Stimulated activated CD4-positive, alpha-beta T cell treated with anti-CD3 and anti-CD28 coated beads, Interleukin-1b, Interleukin-23, amount 100 ng/mL, for 4 hours (primary cell): ENCODE measurements around the gene AZU1.
A peak's percentile ranks its signal among the peaks of the same experiment; 100 is the strongest.

Source experiments
- DNase-seq, 2 donors: peaks; one replicate each; pipeline ENCODE4 v3.0.0-alpha.2; 2020; ENCODE audit warnings: low read depth in 2 of 2

AZU1 gene, protein sequence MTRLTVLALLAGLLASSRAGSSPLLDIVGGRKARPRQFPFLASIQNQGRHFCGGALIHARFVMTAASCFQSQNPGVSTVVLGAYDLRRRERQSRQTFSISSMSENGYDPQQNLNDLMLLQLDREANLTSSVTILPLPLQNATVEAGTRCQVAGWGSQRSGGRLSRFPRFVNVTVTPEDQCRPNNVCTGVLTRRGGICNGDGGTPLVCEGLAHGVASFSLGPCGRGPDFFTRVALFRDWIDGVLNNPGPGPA

DNA sequence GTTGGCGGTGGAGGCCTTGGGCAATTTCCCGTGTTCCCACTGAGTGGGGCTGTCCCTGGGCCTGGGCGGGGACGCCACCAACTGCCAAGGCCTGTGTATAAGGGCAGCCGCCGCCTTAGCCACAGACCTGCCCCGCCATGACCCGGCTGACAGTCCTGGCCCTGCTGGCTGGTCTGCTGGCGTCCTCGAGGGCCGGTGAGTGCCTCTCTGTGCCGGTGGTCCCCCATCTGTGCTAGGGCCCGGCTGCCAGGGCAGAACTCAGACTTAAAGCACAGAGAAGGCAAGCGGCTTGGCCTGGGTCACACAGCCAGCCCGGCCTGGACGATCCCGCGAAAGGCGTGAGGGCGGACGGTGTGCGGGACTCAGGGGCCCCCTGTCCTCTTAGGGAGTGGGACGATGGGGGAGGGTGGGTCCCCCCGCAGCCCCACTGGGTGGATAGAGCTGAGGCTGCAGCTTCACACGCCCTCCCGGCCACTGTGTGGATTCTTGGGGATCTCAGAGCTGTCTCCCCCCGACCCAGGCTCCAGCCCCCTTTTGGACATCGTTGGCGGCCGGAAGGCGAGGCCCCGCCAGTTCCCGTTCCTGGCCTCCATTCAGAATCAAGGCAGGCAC lies at the start of gene AZU1:
Gene AZU1, plus strand, starts transcription at position 128 of the 612 bp plus-strand sequence. Its CDS starts 10 bp downstream, at position 138.
- DNase-seq, result no peak

DNA sequence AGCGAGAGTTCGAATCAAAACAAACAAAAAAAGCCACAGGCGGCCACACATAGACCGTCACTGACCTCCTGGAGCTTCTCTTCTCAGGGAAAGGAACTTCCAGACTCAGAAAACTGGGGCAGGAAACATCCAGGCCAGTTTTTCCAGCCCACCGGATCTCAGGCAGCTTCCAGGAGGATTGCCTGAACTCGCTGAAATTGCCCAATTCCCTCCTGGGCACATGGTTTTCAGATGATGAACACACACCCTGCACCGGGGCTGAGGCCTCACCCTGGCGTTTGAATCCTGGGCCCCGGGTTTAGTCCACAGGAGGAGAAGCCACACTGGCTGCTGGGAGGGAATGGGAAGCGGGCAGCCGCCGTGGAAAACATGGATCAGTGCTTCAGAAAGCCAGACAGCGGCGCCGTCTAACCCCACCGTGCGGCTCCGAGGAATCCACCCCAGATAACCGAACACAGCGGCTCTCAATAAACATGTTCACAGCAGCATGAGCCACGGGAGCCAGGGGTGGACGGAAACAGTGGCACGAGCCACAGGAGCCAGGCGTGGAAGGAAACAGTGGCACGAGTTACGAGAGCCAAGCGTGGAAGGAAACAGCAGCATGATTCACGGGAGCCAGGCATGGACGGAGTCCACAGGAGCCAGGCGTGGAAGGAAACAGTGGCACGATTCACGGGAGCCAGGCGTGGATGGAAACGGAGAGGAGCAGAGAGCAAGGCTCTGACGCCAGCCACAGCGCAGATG lies 48.6 kb upstream of the AZU1 start:
- DNase-seq, result no peak

DNA sequence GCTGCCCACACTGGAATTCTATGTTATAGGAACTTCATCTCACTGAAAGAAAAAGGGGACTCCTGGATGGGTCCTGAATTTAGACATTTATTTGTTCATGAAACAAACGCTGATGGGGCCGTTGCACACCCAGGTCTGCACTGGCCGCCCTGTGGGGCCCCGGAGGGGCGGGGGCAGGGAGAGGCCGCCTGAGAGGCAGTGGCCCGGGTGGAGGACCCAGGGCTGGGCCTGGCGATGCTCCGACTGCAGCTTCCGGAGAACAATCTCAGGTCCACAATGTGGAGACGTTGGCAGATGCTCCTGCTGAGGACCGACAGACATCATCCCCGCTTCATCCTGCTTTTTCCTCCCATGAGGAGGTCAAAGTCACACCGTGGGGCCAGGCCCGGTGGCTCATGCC lies 46.7 kb upstream of the AZU1 start:
- no peak for DNase-seq

DNA sequence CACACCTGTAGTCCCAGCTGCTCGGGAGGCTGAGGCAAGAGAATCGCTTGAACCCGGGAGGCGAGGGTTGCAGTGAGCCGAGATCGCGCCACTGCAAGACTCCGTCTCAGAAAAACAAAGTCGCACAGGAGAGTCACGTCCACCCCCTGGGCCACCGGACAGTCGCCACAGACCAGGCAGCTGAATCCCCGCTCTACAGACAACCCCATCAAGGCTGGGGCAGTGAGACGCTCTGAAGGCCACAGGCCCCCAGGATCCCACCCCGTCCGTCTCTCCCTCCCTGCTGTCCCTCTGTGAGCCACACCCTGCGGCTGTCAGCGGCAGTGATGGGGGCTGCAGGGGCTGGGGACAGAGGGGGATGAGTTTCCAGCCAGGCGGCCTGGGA lies 45.8 kb upstream of the AZU1 start:
- no peak for DNase-seq

DNA sequence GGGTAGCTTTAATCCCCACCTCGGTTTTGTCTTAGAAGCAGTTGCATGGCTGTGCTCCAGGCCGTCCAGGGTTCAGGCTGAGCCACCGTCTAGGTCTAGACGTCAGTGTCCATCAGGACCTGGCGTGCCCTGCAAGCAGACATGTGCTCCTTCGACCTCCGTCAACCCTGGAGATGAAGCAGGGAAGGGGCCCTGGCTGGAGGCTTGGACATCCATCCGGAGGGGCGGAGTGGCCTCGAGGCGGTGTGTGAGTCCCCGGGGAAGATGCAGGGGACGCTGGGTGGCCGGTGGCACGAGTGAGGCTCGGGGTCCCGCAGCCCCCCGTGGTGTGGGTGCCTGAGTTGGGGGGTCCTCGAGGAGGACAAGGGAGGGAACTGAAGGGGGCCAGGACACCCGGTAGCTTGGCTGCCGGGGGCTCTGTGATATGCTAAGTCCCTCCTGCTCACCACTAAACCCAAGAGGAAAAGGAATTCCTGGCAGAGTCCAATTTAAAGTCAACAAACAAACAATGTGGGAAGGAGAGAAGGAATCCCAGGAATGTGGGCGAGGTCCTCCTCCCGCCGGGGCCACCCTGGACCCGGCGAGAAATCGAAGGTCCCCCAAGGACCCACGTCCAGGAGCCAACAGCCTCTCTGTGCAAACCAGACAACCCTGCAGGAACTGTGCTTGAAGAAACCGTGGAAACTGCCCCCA lies 45.3 kb upstream of the AZU1 start:
- DNase-seq, result no peak

DNA sequence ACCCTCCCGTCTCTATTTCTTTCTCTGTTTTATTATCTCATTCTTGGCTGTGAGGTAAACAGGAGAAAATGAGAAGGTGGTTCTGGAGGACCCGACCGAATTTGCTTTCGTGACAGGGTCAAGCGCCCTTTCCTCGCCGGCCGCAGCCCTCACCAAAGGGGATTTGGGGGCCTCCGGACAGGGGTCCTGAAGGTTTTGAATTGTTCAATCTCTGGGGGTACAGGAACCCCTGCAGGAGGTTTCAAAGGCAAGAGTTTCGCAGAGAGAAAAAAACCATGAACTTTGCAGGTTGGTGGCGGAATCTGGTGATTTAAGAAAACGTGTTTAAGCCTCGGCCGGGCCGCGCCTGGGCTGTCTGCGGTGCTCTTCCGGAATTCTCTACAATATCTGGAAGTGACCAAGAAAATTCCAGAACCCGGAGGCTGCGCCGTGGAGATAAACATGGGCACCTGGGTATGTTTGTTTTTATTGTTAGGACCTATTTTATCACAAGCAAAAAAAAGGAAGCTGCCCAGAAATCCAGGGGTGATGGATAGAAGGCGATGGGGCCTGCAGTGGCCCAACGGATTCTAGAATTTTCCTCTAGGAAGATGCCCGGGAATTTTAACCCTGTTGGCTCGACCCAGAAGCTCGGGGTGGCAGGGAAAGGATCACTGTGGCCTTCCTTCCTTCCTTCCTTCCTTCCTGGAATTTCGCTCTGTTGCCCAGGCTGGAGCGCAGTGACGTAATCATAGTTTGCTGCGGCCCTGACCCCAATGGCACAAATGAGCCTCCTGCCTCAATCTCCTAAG lies 44.6 kb upstream of the AZU1 start:
- DNase-seq, result no peak

DNA sequence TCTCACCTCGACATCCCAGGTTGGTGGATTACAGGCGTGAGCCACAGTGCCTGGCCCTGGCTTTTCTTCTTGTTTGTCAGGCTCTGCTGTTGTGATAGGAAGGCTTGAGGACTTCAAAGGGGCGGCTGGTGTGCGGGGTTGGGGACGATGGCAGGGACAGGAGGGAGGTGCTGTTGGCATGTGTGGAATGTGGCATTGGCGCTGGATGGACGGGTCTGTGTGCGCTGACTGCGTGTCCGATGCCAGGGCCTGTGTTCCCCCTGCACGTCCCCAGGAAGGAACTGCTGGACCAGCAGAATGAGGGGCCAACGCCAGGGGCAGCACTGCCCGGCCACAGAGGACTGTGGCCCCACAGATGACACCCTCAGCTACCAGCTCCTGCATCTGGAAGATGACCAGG lies 43.1 kb upstream of the AZU1 start:
- no peak for DNase-seq

DNA sequence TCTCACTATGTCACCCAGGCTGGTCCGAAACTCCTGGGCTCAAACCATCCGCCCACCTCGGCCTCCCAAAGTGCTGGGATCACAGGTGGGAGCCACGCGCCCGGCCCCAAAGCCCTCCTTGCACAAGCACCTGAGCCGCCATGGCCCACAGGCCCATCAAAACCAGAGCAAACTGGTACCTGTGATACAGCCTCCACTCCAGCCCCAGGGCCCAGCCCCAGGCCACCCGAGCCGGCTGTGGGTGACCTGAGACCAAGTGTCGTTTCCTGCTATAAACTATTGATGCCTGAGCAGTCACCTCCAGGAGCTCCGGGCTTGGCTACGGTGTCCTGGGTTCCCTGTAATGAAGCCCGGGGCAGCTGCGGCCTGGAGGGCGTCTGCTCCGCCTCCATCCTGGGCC lies 40.1 kb upstream of the AZU1 start:
- no peak for DNase-seq

DNA sequence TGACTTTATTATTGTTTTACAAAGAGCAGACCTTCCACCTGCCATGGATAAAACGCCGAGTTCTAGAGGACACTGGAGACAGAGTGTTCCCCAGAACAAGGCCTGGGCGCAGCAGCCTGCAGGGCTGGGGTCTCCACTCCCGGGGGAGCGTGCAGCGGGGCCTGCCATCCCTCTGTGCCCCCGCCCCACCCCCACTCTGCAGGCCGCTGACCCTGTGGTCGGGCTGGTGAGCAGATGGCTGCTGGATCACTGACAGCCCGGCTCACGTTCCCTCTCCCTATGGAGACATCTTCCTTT lies 39.0 kb upstream of the AZU1 start:
- no peak for DNase-seq

DNA sequence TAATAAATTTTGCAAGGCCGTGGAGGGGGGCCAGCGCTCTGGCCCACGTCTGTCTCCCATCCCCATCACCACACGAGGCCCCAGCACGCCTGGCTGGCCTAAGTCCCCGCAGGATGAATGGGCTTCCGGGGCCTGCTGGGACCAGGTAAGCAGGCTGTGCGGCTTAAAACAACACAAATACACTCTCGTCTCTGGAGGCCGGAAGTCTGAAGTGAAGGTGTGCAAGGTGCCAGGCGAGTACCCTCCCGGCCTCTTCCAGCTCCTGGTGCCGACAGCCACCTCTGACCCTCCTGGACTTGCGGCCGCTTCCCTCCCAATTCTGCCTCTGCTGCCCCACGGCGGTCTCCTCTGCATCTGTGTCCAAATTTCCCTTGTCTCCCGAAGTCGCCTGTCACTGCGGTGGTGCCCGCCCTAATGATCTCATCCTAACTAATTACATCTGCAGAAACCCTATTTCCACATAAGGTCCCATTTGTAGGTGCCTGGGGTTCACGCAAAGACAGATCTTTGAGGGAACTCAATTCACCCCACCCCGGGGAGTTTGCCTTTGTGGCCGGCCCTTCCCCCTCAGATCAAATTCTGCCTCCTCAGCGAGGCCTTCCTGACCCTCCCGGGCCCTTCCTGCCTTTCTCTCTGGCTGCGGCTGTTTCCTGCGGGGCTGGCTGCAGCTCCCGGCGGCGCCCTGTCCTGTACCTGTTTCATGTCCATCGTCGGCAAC lies 38.5 kb upstream of the AZU1 start:
- no peak for DNase-seq

DNA sequence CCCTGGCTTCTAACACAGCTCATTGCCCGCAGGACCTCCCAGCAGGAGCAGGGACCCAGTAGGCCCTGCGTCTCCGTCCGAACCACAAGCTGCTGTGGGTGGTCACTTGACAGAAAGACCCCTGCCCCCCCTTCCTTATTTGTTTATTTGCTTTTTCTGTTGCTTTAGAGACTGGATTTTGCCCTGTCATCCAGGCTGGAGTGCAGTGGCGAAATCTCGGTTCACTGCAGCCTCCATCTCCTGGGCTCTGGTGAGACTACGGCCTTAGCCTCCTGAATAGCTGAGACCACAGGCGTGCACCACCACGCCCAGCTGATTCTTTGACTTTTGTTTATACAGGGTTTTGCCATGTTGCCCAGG lies 38.0 kb upstream of the AZU1 start:
- DNase-seq, result no peak

DNA sequence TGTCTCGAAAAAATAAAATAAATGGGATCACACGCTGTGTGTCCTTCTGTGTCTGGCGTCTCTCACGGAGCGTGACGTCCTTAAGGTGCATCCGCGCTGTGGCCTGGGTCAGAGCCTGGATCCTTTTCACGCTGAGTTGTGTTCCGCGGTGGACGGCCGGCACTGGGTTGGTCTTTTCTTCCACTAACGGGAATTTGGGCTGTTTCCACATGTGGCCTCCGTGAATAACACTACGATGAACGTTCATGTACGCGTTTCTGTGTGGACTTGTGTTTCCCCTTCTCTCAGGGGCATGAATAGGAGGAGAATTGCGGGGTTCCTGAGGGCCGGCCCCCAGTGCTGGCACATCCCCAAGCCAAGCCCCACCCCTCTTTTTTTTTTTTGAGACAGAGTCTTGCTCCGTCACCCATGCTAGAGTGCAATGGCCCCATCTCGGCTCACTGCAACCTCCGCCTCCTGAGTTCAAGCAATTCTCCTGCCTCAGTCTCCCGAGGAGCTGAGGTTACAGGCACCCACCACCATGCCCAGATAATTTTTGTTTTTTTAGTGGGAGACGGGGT lies 36.5 kb upstream of the AZU1 start:
- DNase-seq, result no peak

DNA sequence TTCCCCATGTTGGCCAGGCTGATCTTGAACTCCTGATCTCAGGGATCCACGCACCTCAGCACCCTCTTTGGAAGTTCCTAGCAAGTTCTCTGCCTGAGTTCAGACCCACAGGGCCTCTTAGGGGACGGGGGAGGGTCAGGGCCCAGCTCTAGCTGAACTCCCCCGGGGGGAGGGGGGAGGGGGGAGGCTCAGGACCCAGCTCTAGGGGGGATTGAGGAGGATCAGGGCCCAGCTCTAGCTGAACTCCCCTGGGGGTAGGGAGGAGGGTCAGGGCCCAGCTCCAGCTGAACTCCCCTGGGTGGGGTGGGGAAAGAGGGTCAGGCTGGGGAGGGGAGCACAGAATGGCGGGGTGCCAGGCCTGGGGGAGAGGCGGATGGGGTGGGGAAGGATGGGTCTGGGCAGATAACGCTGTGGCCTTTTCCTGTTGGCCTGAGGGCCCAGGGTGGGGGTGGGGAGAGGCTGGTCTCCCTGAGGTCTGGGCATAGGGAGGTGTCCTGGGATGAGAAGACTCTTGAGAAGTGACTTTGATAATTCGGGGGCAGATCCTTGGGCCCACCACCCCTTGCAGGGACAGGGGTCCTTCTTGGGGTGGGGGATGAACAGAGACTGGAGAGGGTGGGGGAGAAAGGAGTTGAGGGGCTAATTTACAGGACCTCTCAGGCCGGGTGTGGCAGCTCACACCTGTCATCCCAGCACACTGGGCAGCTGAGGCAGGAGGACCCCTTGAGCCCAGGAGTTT lies 35.9 kb upstream of the AZU1 start:
- DNase-seq, result no peak

DNA sequence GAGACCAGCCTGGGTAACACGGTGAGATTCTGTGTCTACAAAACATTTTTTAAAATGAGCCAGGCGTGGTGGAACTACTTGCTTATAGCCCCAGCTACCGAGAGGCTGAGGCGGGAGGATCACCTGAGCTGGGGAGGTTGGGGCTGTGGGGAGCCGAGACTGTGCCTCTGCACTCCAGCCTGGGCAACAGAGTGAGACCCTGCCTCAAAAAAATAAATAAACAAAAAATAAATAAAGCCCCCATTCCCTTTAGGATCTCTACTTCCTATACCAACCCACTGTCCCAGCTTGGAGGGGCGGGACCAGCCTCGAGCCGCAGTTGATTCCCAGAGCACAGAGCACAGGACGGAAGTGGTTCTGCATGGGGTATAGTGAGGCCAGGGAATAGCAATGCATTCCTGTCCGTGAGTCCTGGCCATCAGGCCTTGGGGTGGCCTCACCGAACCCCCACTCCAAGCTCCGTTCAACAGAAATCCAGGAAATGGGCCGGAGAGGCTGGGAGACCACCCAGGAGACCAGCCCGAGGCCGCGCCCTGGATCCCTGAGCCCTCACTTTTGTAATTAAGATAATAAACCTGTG lies 35.2 kb upstream of the AZU1 start:
- no peak for DNase-seq

DNA sequence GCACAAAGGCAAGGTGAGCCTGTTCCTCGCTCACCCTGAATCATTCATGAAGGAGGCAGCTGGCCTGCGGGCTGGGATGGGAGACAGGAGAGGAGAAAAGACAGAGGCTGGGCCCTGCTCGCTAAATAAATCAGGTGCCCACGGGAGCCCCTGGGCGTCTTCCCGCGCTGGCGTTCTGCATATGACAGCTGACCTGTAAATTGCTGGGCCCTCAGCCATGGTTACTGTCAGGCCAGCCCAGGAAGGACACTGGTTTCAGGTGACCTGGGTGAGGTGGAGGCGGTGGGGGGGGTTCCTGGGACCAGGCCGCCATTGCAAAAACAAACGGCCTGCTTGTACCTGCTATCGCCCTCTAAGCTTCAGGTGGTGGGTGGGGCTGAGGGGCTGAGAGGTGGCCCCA lies 33.8 kb upstream of the AZU1 start:
- no peak for DNase-seq

DNA sequence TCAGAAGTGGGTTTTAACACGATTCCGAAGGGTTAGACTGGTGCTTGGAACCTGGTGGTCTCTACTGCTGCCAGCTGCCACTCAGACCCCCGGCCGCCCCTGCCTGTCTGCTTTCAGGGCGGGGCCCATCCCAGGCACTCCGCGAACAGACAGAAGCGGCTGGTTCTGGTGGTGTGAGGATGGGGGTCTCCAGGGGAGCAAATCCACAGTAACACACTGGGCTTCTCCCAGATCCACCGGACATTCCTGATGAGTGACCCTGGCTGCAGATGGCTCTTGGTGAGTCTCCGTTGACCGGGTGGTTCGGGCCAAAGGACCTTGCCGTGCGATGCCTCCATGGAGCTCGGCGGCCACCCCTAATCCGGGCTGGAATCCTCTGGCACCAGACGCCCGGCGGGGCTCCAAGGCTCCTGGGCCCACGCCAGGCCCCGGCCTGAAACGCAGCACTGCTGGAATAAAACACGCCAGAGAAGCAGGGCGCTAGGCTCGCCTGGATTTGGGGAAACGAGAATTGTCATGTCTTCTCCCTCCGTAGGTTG lies 32.5 kb upstream of the AZU1 start:
- DNase-seq, result no peak

DNA sequence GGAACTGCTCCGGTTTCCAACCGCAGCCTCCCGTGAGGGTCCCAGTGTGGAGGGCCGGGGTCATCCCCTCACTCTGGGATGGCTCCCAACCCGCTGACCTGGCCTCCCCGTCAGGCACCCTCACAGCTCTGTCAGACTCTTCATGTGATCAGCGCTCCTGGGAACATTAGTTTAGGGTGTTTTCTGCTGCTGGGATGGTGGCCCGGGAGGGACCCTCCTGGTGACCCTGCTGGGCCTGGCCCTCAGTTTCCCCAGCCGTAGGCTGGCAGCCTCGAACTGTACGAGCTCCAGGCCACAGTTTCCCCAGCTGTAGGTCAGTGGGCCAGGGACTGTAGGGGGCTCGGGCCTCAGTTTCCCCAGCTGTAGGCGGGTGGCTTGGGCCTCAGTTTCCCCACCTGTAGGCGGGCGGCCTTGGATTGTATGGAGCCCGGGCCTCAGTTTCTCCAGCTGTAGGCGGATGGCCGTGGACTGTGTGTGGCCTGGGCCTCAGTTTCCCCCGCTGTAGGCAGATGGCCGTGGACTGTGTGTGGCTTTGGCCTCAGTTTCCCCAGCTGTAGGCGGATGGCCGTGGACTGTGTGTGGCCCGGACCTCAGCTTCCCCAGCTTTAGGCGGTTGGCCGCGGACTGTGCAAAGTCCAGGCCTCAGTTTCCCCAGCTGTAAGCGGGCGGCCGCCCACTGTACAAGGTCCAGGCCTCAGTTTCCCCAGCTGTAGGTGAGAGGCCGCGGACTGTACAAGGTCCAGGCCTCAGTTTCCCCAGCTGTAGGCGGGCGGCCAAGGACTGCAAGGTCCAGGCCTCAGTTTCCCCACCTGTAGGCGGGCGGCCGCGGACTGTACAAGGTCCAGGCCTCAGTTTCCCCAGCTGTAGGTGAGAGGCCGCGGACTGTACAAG lies 31.7 kb upstream of the AZU1 start:
- DNase-seq, result no peak

DNA sequence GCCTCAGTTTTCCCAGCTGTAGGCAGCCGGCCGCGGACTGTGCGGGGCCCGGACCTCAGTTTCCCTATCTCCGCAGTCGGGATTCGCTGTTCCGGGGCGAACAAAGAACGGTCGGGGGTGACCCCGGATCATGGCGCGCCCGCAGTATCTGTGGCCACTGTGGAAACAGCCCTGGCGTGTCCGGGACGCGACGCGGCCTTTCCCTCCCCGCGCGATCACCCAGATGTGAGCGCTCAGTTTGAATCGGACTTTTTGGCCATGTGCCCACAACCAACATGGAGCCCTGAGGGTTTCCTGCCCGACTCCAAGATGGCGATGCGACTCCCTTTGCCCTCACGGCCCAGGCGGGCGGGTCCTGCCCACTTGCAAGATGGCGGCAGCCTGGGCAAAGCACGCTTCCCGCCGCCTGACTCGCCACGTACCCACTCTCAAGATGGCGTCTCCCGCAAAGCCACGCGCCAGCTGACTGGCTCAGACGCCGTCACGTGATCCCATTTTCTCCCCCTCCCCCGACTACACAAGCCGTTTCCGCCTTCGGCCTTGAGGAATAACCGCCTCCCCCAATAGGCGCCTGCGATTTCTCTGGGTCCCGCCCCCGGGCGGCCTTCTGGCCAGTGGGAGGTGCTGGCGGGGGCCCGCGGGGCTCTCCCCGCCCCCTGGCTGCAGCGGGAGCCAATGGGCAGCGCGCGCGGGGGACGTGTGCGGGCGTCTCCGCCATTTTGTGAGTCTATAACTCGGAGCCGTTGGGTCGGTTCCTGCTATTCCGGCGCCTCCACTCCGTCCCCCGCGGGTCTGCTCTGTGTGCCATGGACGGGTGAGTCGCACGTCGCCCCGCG lies 30.7 kb upstream of the AZU1 start, which contains the start of gene PTBP1:
Gene PTBP1, plus strand, starts transcription at position 761 of the 836 bp plus-strand sequence. Its CDS starts 46 bp downstream, at position 807.
- peak; percentile 96 to 97 for DNase-seq
